Vagina (tissue), 2 donors: ENCODE results near the gene RUSC1. TPM values are rescaled to one million over a fixed set of nuclear protein-coding genes. Genes with fewer than 3 reads are reported as not detected.
A peak's percentile ranks its signal among the peaks of the same experiment; 100 is the strongest.

ENCODE experiments used
- DNase-seq, 2 donors: peaks; one replicate each; pipeline ENCODE4 v3.0.0-alpha.2; 2017; ENCODE audit errors: extremely low spot score in 2 of 2
- H3K27ac ChIP-seq: fragments of 200-600 bp; sonication (generic); one replicate; pipeline ENCODE4 v1.5.1; 2019
- H3K27me3 ChIP-seq: fragments of 200-600 bp; sonication (generic); one replicate; pipeline ENCODE4 v1.5.1; 2019
- H3K36me3 ChIP-seq, 2 donors: fragments of 200-600 bp; sonication (generic); one replicate each; pipeline ENCODE4 v1.5.1; 2017 to 2019
- H3K4me1 ChIP-seq: fragments of 200-600 bp; sonication (generic); one replicate; pipeline ENCODE4 v1.5.1; 2019
- H3K4me3 ChIP-seq, 2 donors: fragments of 200-600 bp; sonication (generic); 1 replicate in 1 of 2; 2 replicates in 1 of 2; pipeline ENCODE4 v1.5.1; 2016 to 2019
- H3K9me3 ChIP-seq: fragments of 200-600 bp; sonication (generic); one replicate; pipeline ENCODE4 v1.5.1; 2019
- CTCF ChIP-seq, 3 experiments: fragments of 450-650 bp in 2 of 3; fragments of 200-600 bp in 1 of 3; sonication (generic) in 1 of 3; IDR thresholded peaks; one replicate each; pipeline ENCODE4 v1.5.1; 2017 to 2019; ENCODE audit warnings: antibody characterized with exemption in 3 of 3, mild to moderate bottlenecking in 2 of 3, moderate library complexity in 2 of 3
- POLR2A ChIP-seq, 2 donors: fragments of 450-650 bp; IDR thresholded peaks; one replicate each; pipeline ENCODE4 v1.6.1; 2017; ENCODE audit warnings: antibody characterized with exemption in 2 of 2, mild to moderate bottlenecking in 2 of 2, moderate library complexity in 2 of 2
- POLR2AphosphoS5 ChIP-seq, 2 donors: sonication (generic); formaldehyde crosslinking; IDR thresholded peaks; one replicate each; pipeline ENCODE4 v1.9.0; 2017; ENCODE audit warnings: antibody characterized with exemption in 2 of 2, mild to moderate bottlenecking in 2 of 2, low read depth in 1 of 2; ENCODE audit not compliant: insufficient read depth in 1 of 2
- intact Hi-C: fragments of 100-400 bp; cut with DNase I; formaldehyde crosslinking; loops from one replicate; pipeline ENCODE4 v1.15.1; 2023
- total RNA-seq: library from RNA; depleted of rRNA; stranded (reverse); fragments of >200 nt; gene quantifications from one replicate; pipeline ENCODE4 v1.2.3, GENCODE V29; 2016

Gene RUSC1
- total RNA-seq, 1 donor from 2014 or later: 24.3 TPM

DNA sequence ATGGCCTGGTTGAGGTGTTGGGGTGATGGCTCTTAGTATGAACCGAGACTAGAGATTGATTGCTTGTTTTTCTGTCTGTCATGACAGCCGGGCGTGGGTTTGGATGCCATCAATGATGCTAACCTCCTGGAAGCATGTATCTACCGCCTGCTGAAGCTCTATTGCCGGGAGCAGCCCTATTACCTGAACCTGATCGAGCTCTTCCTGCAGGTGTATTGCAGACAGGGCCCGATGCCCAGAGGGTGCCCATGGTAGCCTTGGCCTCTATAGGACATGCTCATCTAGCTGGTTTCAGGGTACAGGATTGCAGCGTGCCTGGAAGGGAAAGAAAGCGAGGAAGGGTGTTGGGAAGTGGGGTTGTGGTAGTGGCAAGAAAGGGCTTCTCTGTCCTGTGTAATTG, 2.6 kb upstream of the RUSC1 start:
- DNase-seq: no peak
- intact Hi-C loops: no loop called here
- H3K4me1 ChIP-seq: peaks cover 32% of the 10 kb centered on the region
- no peaks in the 10 kb centered on the region for H3K9me3 ChIP-seq
- H3K36me3 ChIP-seq: no peaks in the 10 kb centered on the region
- no peaks in the 10 kb centered on the region for H3K27me3 ChIP-seq
- no peak overlapping the region for H3K27ac ChIP-seq
- TF ChIP-seq CTCF (IDR thresholded peaks at IDR 0.05) (no peak), POLR2AphosphoS5 (IDR thresholded peaks at IDR 0.05; ENCODE audit: insufficient read depth in 1 of 2, low read depth in 1 of 2) (no peak), POLR2A (IDR thresholded peaks at IDR 0.05) (no peak)
- no peak overlapping the region for H3K4me3 ChIP-seq

DNA sequence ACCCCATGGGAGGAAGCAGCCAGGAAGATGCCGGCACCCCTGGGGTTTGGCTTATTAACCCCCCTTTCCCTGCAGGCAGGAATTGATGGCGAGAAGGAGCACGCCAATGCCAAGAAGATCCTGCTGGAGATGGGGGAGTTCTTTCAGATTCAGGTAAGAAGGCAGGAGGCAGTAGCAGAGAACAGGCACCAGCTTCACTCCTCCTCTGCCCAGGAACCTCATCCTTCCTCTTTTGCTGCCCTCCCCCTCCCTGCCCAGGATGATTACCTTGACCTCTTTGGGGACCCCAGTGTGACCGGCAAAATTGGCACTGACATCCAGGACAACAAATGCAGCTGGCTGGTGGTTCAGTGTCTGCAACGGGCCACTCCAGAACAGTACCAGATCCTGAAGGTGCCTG, 1.2 kb upstream of the RUSC1 start:
- DNase-seq: no peak
- H3K36me3 ChIP-seq: no peaks in the 10 kb centered on the region
- H3K9me3 ChIP-seq: no peaks in the 10 kb centered on the region
- TF ChIP-seq POLR2AphosphoS5 (IDR thresholded peaks at IDR 0.05; ENCODE audit: insufficient read depth in 1 of 2, low read depth in 1 of 2) (no peak), CTCF (IDR thresholded peaks at IDR 0.05) (no peak), POLR2A (IDR thresholded peaks at IDR 0.05) (no peak)
- H3K27ac ChIP-seq: no peak overlapping the region
- peaks cover 32% of the 10 kb centered on the region for H3K4me1 ChIP-seq
- H3K27me3 ChIP-seq: no peaks in the 10 kb centered on the region
- intact Hi-C loops: no loop called here
- H3K4me3 ChIP-seq: no peak overlapping the region

DNA sequence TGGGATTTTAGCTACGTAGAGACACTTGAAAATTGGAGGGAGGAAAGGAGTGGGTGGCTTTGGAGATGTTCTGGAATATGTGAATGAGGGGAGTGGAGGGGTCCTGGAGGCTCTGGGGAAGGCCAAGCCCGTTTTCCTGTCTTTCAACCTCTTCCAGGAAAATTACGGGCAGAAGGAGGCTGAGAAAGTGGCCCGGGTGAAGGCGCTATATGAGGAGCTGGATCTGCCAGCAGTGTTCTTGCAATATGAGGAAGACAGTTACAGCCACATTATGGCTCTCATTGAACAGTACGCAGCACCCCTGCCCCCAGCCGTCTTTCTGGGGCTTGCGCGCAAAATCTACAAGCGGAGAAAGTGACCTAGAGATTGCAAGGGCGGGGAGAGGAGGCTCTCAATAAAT, 442 bp upstream of the RUSC1 start:
- H3K9me3 ChIP-seq: no peaks in the 10 kb centered on the region
- H3K27me3 ChIP-seq: no peaks in the 10 kb centered on the region
- H3K4me1 ChIP-seq: peaks cover 37% of the 10 kb centered on the region
- H3K4me3 ChIP-seq: peak overlapping the region; percentile 71 to 94
- peak overlapping the region; percentile 99 for H3K27ac ChIP-seq
- no peak for DNase-seq
- H3K36me3 ChIP-seq: no peaks in the 10 kb centered on the region
- intact Hi-C loops: loop anchor here (5.0 kb wide), 3 partner anchors 43 to 242 kb away; partner anchors contain the start of genes ASH1L and HCN3
- no peak for TF ChIP-seq POLR2A (IDR thresholded peaks at IDR 0.05)
- no peak for TF ChIP-seq POLR2AphosphoS5 (IDR thresholded peaks at IDR 0.05; ENCODE audit: insufficient read depth in 1 of 2, low read depth in 1 of 2)
- no peak for TF ChIP-seq CTCF (IDR thresholded peaks at IDR 0.05)

GRCh38 chr1:155321639-155322503, 1.2 kb downstream of the RUSC1 start:
- no peak for DNase-seq
- H3K9me3 ChIP-seq: no peaks in the 10 kb centered on the region
- intact Hi-C loops: loop anchor here (5.0 kb wide), 3 partner anchors 45 to 240 kb away; partner anchors contain the start of genes ASH1L and HCN3
- peak overlapping the region; percentile 99 for H3K27ac ChIP-seq
- H3K4me1 ChIP-seq: peaks cover 52% of the 10 kb centered on the region
- H3K4me3 ChIP-seq: peak overlapping the region; percentile 71 to 94
- peaks cover 0 to 3% of the 10 kb centered on the region in 2 donors for H3K36me3 ChIP-seq
- TF ChIP-seq CTCF (IDR thresholded peaks at IDR 0.05) (no peak), POLR2A (IDR thresholded peaks at IDR 0.05) (no peak), POLR2AphosphoS5 (IDR thresholded peaks at IDR 0.05; ENCODE audit: insufficient read depth in 1 of 2, low read depth in 1 of 2) (no peak)
- no peaks in the 10 kb centered on the region for H3K27me3 ChIP-seq

GRCh38 chr1:155322571-155322952, 1.9 kb downstream of the RUSC1 start:
- Histone ChIP-seq H3K4me1 (peaks cover 56% of the 10 kb centered on the region), H3K27ac (peak overlapping the region; percentile 99), H3K4me3 (peak overlapping the region; percentile 71 to 94), H3K27me3 (no peaks in the 10 kb centered on the region), H3K9me3 (no peaks in the 10 kb centered on the region), H3K36me3 (peaks cover 0 to 10% of the 10 kb centered on the region in 2 donors)
- intact Hi-C loops: loop anchor here (5.0 kb wide), 3 partner anchors 45 to 240 kb away; partner anchors contain the start of genes ASH1L and HCN3
- no peak for DNase-seq
- no peak for TF ChIP-seq CTCF (IDR thresholded peaks at IDR 0.05)
- no peak for TF ChIP-seq POLR2A (IDR thresholded peaks at IDR 0.05)
- no peak for TF ChIP-seq POLR2AphosphoS5 (IDR thresholded peaks at IDR 0.05; ENCODE audit: insufficient read depth in 1 of 2, low read depth in 1 of 2)
